CD4-positive, alpha-beta T cell treated with Interleukin-15 for 4 hours (primary cell): ENCODE measurements around the gene TMA7B.

ENCODE experiments used
- DNase-seq: peaks from one replicate; pipeline ENCODE4 v3.0.0-alpha.2; 2020; ENCODE audit warnings: low spot score

Gene TMA7B

GRCh38 chr22:39952347-39952746 lies 7.8 kb upstream of the TMA7B start:
- no peak for DNase-seq

GRCh38 chr22:39953101-39953500 lies 7.1 kb upstream of the TMA7B start:
- no peak for DNase-seq

GRCh38 chr22:39954584-39955055 lies 5.6 kb upstream of the TMA7B start:
- DNase-seq: no peak

- no peak for DNase-seq
Measured at GRCh38 chr22:39955675-39956074, 4.5 kb upstream of the TMA7B start.

- DNase-seq: no peak
Measured at GRCh38 chr22:39956932-39957664, 3.1 kb upstream of the TMA7B start.

- DNase-seq: no peak
Measured at GRCh38 chr22:39958009-39958711, 2.0 kb upstream of the TMA7B start.

- no peak for DNase-seq
Measured at GRCh38 chr22:39958949-39959639, 1.1 kb upstream of the TMA7B start.

GRCh38 chr22:39960791-39961746 lies 872 bp downstream of the TMA7B start:
- DNase-seq: peak; percentile 79

GRCh38 chr22:39962071-39962470 lies 1.9 kb downstream of the TMA7B start:
- DNase-seq: no peak

- DNase-seq: no peak
Measured at GRCh38 chr22:39965748-39966147, 5.6 kb downstream of the TMA7B start.

- DNase-seq: no peak
Measured at GRCh38 chr22:39966470-39966869, 6.3 kb downstream of the TMA7B start.

GRCh38 chr22:39967103-39967829 lies 7.1 kb downstream of the TMA7B start:
- DNase-seq: no peak

GRCh38 chr22:39967996-39968972 lies 8.1 kb downstream of the TMA7B start:
- no peak for DNase-seq

GRCh38 chr22:39970742-39971141 lies 10.5 kb downstream of the TMA7B start:
- DNase-seq: no peak

GRCh38 chr22:39972641-39973040 lies 12.4 kb downstream of the TMA7B start:
- DNase-seq: no peak

- no peak for DNase-seq
Measured at GRCh38 chr22:39973656-39974055, 13.5 kb downstream of the TMA7B start.

GRCh38 chr22:39974065-39974464 lies 13.9 kb downstream of the TMA7B start:
- DNase-seq: no peak

- DNase-seq: no peak
Measured at GRCh38 chr22:39979048-39979447, 18.9 kb downstream of the TMA7B start.

GRCh38 chr22:39979458-39979857 lies 19.3 kb downstream of the TMA7B start:
- DNase-seq: no peak

- no peak for DNase-seq
Measured at GRCh38 chr22:39980596-39980995, 20.4 kb downstream of the TMA7B start.
